ENCODE measurements around the gene DBNDD1. TPM values are rescaled to one million over a fixed set of nuclear protein-coding genes. Genes with fewer than 3 reads are reported as not detected.

Gene DBNDD1
- polyA plus RNA-seq, 1 donor from 2014 or later, result 9.4 TPM

GRCh38 chr16:90044111-90044551, 24.9 kb upstream of the DBNDD1 start:
- no peak overlapping the region for H3K27ac Mint-ChIP-seq
- H3K4me1 Mint-ChIP-seq, result peaks cover 3 to 8% (median 4%) of the 10 kb centered on the region in 3 donors
- peaks cover 0 to 1% (median 0%) of the 10 kb centered on the region in 3 donors for H3K9me3 Mint-ChIP-seq
- H3K27me3 Mint-ChIP-seq, result peaks cover 19% of the 10 kb centered on the region
- no peaks in the 10 kb centered on the region for H3K36me3 Mint-ChIP-seq
- no peak overlapping the region for H3K4me3 Mint-ChIP-seq

GRCh38 chr16:90043526-90043925, 24.3 kb upstream of the DBNDD1 start:
- Mint-ChIP-seq H3K36me3 (no peaks in the 10 kb centered on the region), H3K27ac (no peak overlapping the region), H3K4me1 (peaks cover 2 to 6% (median 3%) of the 10 kb centered on the region in 3 donors), H3K4me3 (no peak overlapping the region), H3K9me3 (no peaks in the 10 kb centered on the region), H3K27me3 (peaks cover 19% of the 10 kb centered on the region)

- H3K4me3 Mint-ChIP-seq, result no peak overlapping the region
- peaks cover 19% of the 10 kb centered on the region for H3K27me3 Mint-ChIP-seq
- no peak overlapping the region for H3K27ac Mint-ChIP-seq
- no peaks in the 10 kb centered on the region for H3K9me3 Mint-ChIP-seq
- peaks cover 0 to 3% (median under 1%) of the 10 kb centered on the region in 3 donors for H3K4me1 Mint-ChIP-seq
- H3K36me3 Mint-ChIP-seq, result no peaks in the 10 kb centered on the region
Measured at GRCh38 chr16:90042946-90043514, 23.8 kb upstream of the DBNDD1 start.

GRCh38 chr16:90041896-90042473, 22.7 kb upstream of the DBNDD1 start:
- Mint-ChIP-seq H3K4me1 (peaks cover 0 to 3% (median 0%) of the 10 kb centered on the region in 3 donors), H3K4me3 (no peak overlapping the region), H3K27ac (no peak overlapping the region), H3K27me3 (peaks cover 19% of the 10 kb centered on the region), H3K9me3 (no peaks in the 10 kb centered on the region), H3K36me3 (no peaks in the 10 kb centered on the region)

- Mint-ChIP-seq H3K4me3 (no peak overlapping the region), H3K4me1 (no peaks in the 10 kb centered on the region), H3K27ac (no peak overlapping the region)
Measured at GRCh38 chr16:90040152-90041023, 21.1 kb upstream of the DBNDD1 start.

GRCh38 chr16:90037276-90037675, 18.0 kb upstream of the DBNDD1 start:
- Mint-ChIP-seq H3K4me1 (no peaks in the 10 kb centered on the region), H3K4me3 (no peak overlapping the region), H3K27ac (no peak overlapping the region), H3K27me3 (no peaks in the 10 kb centered on the region), H3K36me3 (peaks cover 2% of the 10 kb centered on the region), H3K9me3 (no peaks in the 10 kb centered on the region)

More at GRCh38 chr16:90040152-90041023, 21.1 kb upstream of the DBNDD1 start:
- peaks cover 10% of the 10 kb centered on the region for H3K27me3 Mint-ChIP-seq
- H3K36me3 Mint-ChIP-seq, result peaks cover 1% of the 10 kb centered on the region
- no peaks in the 10 kb centered on the region for H3K9me3 Mint-ChIP-seq

GRCh38 chr16:90035902-90036301, 16.6 kb upstream of the DBNDD1 start:
- Mint-ChIP-seq H3K4me3 (no peak overlapping the region), H3K36me3 (peaks cover 2% of the 10 kb centered on the region), H3K27me3 (no peaks in the 10 kb centered on the region), H3K27ac (no peak overlapping the region), H3K4me1 (peaks cover 0 to 1% (median 0%) of the 10 kb centered on the region in 3 donors), H3K9me3 (no peaks in the 10 kb centered on the region)

- peaks cover 2% of the 10 kb centered on the region for H3K36me3 Mint-ChIP-seq
- peaks cover 0 to 1% (median 0%) of the 10 kb centered on the region in 3 donors for H3K4me1 Mint-ChIP-seq
Measured at GRCh38 chr16:90034504-90034903, 15.2 kb upstream of the DBNDD1 start.

GRCh38 chr16:90033387-90033786, 14.1 kb upstream of the DBNDD1 start:
- Mint-ChIP-seq H3K9me3 (no peaks in the 10 kb centered on the region), H3K27me3 (no peaks in the 10 kb centered on the region), H3K27ac (peak overlapping the region in 1 of 3 donors; percentile 65), H3K4me3 (no peak overlapping the region), H3K4me1 (peaks cover 0 to 1% (median 0%) of the 10 kb centered on the region in 3 donors), H3K36me3 (peaks cover 2% of the 10 kb centered on the region)

More at GRCh38 chr16:90034504-90034903, 15.2 kb upstream of the DBNDD1 start:
- no peak overlapping the region for H3K27ac Mint-ChIP-seq
- no peaks in the 10 kb centered on the region for H3K27me3 Mint-ChIP-seq
- no peak overlapping the region for H3K4me3 Mint-ChIP-seq
- no peaks in the 10 kb centered on the region for H3K9me3 Mint-ChIP-seq

GRCh38 chr16:90032674-90033331, 13.5 kb upstream of the DBNDD1 start:
- Mint-ChIP-seq H3K36me3 (peaks cover 2% of the 10 kb centered on the region), H3K9me3 (no peaks in the 10 kb centered on the region), H3K27ac (no peak overlapping the region), H3K27me3 (no peaks in the 10 kb centered on the region), H3K4me3 (no peak overlapping the region), H3K4me1 (peaks cover 0 to 1% (median 0%) of the 10 kb centered on the region in 3 donors)

- H3K36me3 Mint-ChIP-seq, result peaks cover 2% of the 10 kb centered on the region
- no peaks in the 10 kb centered on the region for H3K9me3 Mint-ChIP-seq
- no peaks in the 10 kb centered on the region for H3K27me3 Mint-ChIP-seq
- H3K27ac Mint-ChIP-seq, result no peak overlapping the region
- H3K4me3 Mint-ChIP-seq, result no peak overlapping the region
- H3K4me1 Mint-ChIP-seq, result peaks cover 0 to 1% (median 0%) of the 10 kb centered on the region in 3 donors
Measured at GRCh38 chr16:90031931-90032673, 12.8 kb upstream of the DBNDD1 start.

GRCh38 chr16:90031186-90031930, 12.1 kb upstream of the DBNDD1 start:
- peaks cover 2% of the 10 kb centered on the region for H3K36me3 Mint-ChIP-seq
- H3K27me3 Mint-ChIP-seq, result no peaks in the 10 kb centered on the region
- no peak overlapping the region for H3K27ac Mint-ChIP-seq
- no peak overlapping the region for H3K4me3 Mint-ChIP-seq
- peaks cover 0 to 2% (median 1%) of the 10 kb centered on the region in 3 donors for H3K4me1 Mint-ChIP-seq
- H3K9me3 Mint-ChIP-seq, result no peaks in the 10 kb centered on the region

GRCh38 chr16:90028985-90029384, 9.7 kb upstream of the DBNDD1 start:
- no peak overlapping the region for H3K27ac Mint-ChIP-seq
- no peak overlapping the region for H3K4me3 Mint-ChIP-seq
- H3K36me3 Mint-ChIP-seq, result no peaks in the 10 kb centered on the region
- no peaks in the 10 kb centered on the region for H3K9me3 Mint-ChIP-seq
- H3K4me1 Mint-ChIP-seq, result peaks cover 0 to 5% (median 4%) of the 10 kb centered on the region in 3 donors
- no peaks in the 10 kb centered on the region for H3K27me3 Mint-ChIP-seq

GRCh38 chr16:90027611-90028010, 8.4 kb upstream of the DBNDD1 start:
- Mint-ChIP-seq H3K4me3 (no peak overlapping the region), H3K36me3 (no peaks in the 10 kb centered on the region), H3K9me3 (no peaks in the 10 kb centered on the region)

More at GRCh38 chr16:90027611-90028010, 8.4 kb upstream of the DBNDD1 start:
- no peaks in the 10 kb centered on the region for H3K27me3 Mint-ChIP-seq
- peaks cover 0 to 5% (median 4%) of the 10 kb centered on the region in 3 donors for H3K4me1 Mint-ChIP-seq
- H3K27ac Mint-ChIP-seq, result peak overlapping the region in 1 of 3 donors; percentile 76
